Measurements from ENCODE around the gene C16orf82. TPM values are rescaled to one million over a fixed set of nuclear protein-coding genes. Genes with fewer than 3 reads are reported as not detected.

The C16orf82 gene
- total RNA-seq (not detected), polyA plus RNA-seq (not detected)

DNA sequence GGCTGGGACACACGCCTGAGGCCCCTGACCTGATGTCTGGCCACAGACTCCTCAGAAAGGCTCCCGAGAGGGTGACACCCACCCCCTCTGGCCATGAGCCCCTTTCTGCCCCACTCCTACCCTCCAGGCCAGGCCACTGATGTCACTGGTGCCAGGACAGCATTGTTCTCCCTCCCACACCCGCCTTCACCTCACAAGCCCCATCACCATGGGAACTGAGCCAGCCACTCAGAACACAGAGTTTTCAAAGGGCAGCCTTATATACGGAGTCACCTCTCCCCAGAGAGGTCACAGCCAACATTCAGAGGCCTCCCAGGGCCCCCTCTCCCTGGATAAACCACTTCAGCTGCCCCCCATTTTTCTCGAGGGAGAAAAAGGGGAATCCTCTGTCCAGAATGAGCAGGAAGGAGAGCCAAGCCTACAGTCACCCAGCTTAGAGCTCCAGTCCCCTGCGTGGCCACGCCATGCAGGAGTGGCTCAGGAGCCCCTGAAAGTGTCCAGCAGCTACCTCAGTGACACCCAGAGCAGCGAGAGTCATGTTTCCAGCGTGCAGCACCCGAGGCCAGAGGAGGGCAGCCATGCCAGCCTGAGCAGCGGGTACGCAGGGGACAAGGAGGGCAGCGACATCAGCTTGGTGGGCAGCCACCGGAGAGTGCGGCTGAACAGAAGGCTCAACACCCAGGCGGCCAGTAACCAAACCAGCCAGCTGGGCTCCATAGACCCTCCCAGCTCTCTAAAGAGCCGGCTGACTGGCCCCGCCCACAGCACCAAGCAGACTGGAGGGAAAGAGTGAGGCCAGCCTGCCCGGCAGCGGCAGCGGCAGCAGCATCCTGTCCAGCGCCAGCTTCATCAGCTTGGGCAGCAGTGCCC lies at the start of gene C16orf82:
C16orf82 (plus strand) TSS at position 260 of the 870 bp plus-strand sequence.
- Histone ChIP-seq H3K4me3 (ENCODE audit: low read depth in 1 of 3, low read length in 3 of 3) (no peak within 1 kb of the TSS), H3K9me3 (ENCODE audit: control insufficient read depth in 4 of 4, low read length in 3 of 4) (no peaks in the 10 kb centered on the region), H3K27me3 (ENCODE audit: control insufficient read depth in 4 of 4, insufficient read depth in 4 of 4, low read length in 3 of 4) (peaks cover 0 to 4% (median 0%) of the 10 kb centered on the region in 4 donors), H3K36me3 (ENCODE audit: control insufficient read depth in 4 of 4, insufficient read depth in 3 of 4, low read depth in 1 of 4, low read length in 3 of 4) (no peaks in the 10 kb centered on the region), H3K27ac (ENCODE audit: low read depth in 1 of 2, low read length in 2 of 2) (no peak within 1 kb of the TSS), H3K9ac (ENCODE audit: low read depth in 1 of 2, low read length in 2 of 2) (no peak within 1 kb of the TSS), H3K4me1 (ENCODE audit: control insufficient read depth in 4 of 4, insufficient read depth in 4 of 4, low read length in 3 of 4) (no peaks in the 10 kb centered on the region)
- no peak for DNase-seq (ENCODE audit: low spot score)
- TF ChIP-seq EGR1 (IDR thresholded peaks at IDR 0.05; ENCODE audit: low read depth in 2 of 2) (no peak), RAD21 (IDR thresholded peaks at IDR 0.05) (no peak), ATF3 (IDR thresholded peaks at IDR 0.05) (no peak), GABPA (IDR thresholded peaks at IDR 0.05 in 1 of 2, conservative IDR thresholded peaks at IDR 0.05 in 1 of 2) (no peak), CTCF (IDR thresholded peaks at IDR 0.05; ENCODE audit: low read depth, low read length, missing input control) (no peak), RXRA (IDR thresholded peaks at IDR 0.05) (no peak), HNF4G (IDR thresholded peaks at IDR 0.05) (no peak), ZBTB33 (IDR thresholded peaks at IDR 0.05) (no peak), YY1 (IDR thresholded peaks at IDR 0.05) (no peak), FOXA2 (IDR thresholded peaks at IDR 0.05) (no peak), FOXA1 (IDR thresholded peaks at IDR 0.05) (no peak), NR2F2 (IDR thresholded peaks at IDR 0.05) (no peak), SP1 (IDR thresholded peaks at IDR 0.05) (no peak), JUND (IDR thresholded peaks at IDR 0.05) (no peak)
- TF ChIP-seq, protein P1, sequence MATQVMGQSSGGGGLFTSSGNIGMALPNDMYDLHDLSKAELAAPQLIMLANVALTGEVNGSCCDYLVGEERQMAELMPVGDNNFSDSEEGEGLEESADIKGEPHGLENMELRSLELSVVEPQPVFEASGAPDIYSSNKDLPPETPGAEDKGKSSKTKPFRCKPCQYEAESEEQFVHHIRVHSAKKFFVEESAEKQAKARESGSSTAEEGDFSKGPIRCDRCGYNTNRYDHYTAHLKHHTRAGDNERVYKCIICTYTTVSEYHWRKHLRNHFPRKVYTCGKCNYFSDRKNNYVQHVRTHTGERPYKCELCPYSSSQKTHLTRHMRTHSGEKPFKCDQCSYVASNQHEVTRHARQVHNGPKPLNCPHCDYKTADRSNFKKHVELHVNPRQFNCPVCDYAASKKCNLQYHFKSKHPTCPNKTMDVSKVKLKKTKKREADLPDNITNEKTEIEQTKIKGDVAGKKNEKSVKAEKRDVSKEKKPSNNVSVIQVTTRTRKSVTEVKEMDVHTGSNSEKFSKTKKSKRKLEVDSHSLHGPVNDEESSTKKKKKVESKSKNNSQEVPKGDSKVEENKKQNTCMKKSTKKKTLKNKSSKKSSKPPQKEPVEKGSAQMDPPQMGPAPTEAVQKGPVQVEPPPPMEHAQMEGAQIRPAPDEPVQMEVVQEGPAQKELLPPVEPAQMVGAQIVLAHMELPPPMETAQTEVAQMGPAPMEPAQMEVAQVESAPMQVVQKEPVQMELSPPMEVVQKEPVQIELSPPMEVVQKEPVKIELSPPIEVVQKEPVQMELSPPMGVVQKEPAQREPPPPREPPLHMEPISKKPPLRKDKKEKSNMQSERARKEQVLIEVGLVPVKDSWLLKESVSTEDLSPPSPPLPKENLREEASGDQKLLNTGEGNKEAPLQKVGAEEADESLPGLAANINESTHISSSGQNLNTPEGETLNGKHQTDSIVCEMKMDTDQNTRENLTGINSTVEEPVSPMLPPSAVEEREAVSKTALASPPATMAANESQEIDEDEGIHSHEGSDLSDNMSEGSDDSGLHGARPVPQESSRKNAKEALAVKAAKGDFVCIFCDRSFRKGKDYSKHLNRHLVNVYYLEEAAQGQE (IDR thresholded peaks at IDR 0.05), result no peak
- WGBS, result 42% methylated on average over 22 of the region's 22 CpGs
